RWPE1 (cell line): ENCODE measurements around the gene SSH3.

Experiments
- CTCF ChIA-PET: fragments of 350-600 bp; sonication (Branson Sonifier 250); formaldehyde crosslinking; extraction: SDS; loops from one replicate; lab custom pipeline; 2021; lab: Yijun Ruan, JAX
- POLR2A ChIA-PET: fragments of 400-600 bp; formaldehyde crosslinking; extraction: SDS; loops from one replicate; lab custom pipeline; 2020; ENCODE audit warnings: antibody characterized with exemption; ENCODE audit not compliant: low non-redundant PET; lab: Yijun Ruan, JAX
- DNase-seq: peaks from one replicate; pipeline ENCODE4 v3.0.0; 2012; ENCODE audit warnings: low spot score
- H3K27ac ChIP-seq: fragments of 450-650 bp; 2 replicates; pipeline ENCODE4 v1.5.1; 2017
- TF ChIP-seq, protein P1 (sequence below): fragments of 450-650 bp; conservative IDR thresholded peaks from 2 replicates; pipeline ENCODE4 v1.5.1; 2017; ENCODE audit warnings: low read depth, mild to moderate bottlenecking

Gene SSH3

DNA sequence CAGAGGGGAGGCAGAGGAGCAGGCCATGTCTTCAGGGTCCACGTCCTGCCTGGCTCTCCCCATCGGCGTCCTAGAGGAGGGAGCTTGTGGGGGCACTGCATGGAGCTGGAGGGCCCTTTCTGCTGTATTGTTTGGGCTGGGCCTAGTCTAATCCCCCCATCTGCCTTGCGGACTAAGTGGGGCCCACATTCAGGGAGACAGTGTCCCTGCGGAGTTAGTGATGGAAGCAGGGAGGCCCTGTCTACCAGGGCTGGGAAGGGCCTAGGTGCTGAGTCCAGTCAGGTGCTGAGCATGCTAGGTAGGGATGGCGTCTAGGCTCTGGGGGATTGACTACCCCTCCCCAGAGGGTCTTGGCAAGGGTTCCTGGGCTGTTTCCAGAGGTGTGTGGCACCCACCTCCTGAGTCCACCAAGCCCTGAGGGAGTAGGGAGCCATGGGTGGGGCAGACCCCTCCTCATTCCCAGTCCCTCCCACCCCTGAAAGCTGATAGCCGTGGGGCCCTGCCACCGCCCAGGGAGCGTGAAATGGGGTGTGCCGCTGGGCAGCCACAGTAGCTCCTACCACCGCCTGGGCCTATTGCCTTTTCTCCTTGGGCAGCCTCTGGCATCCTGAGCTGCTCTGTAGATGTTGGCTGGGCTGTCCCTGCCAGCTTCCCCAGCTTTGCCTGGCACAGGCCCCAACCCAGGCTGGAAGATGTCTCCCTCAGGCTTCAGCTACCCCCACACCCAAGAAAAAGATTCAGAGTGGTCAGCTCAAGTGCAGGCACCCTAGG lies 51.9 kb downstream of the SSH3 start:
- POLR2A ChIA-PET: interaction anchor here (0.7 to 2.7 kb wide), 3 partner anchors 18 to 37 kb away, joined by 3 to 11 read pairs (median 9); partner anchors contain the start of genes CLCF1 and RAD9A
- CTCF ChIA-PET: interaction anchor here (0.9 to 4.8 kb wide), 4 partner anchors 17 to 38 kb away, joined by 3 to 81 read pairs (median 28); partner anchors contain the start of gene CLCF1
- DNase-seq: no peak
- peak overlapping the region; percentile 97 for H3K27ac ChIP-seq
- TF ChIP-seq, protein P1, sequence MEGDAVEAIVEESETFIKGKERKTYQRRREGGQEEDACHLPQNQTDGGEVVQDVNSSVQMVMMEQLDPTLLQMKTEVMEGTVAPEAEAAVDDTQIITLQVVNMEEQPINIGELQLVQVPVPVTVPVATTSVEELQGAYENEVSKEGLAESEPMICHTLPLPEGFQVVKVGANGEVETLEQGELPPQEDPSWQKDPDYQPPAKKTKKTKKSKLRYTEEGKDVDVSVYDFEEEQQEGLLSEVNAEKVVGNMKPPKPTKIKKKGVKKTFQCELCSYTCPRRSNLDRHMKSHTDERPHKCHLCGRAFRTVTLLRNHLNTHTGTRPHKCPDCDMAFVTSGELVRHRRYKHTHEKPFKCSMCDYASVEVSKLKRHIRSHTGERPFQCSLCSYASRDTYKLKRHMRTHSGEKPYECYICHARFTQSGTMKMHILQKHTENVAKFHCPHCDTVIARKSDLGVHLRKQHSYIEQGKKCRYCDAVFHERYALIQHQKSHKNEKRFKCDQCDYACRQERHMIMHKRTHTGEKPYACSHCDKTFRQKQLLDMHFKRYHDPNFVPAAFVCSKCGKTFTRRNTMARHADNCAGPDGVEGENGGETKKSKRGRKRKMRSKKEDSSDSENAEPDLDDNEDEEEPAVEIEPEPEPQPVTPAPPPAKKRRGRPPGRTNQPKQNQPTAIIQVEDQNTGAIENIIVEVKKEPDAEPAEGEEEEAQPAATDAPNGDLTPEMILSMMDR: no peak

DNA sequence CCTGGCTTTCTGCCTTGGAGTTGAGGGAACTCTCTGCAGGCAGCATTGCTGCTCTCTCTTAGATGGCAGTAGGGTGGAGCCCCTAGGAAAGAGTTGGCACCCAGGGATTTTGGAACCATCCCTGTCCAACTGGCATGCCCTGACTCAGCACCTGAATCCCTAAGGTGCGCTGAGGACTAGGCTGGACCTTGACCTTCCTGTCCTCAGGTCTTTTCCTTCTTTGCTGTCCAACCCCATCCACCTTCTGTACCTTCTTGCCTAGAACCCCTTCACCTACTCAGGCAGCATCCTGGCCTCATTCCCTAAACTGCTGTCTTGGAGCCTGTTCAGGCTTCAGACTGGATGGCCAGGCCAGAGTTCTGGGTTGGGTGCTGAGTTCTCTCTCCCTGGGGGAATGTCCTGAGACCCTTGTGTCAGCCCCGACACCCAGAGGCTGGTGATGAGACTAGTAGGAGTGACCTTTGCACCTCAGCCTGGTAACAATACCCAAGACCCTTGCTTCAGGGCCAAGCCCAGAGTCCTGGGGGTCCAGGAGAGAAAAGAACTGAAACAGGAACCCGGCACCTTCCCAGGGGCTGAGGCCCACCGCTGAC lies 52.6 kb downstream of the SSH3 start:
- peak overlapping the region; percentile 97 for H3K27ac ChIP-seq
- ChIA-PET CTCF (interaction anchor here (0.5 to 4.8 kb wide), 10 partner anchors 11 to 1443 kb away, joined by 3 to 81 read pairs (median 6); partner anchors contain the start of gene CLCF1), POLR2A (interaction anchor here (0.7 kb wide), 1 partner anchor 21 kb away, joined by 9 read pairs; no protein-coding TSS in a partner anchor)
- DNase-seq: no peak
- TF ChIP-seq, protein P1: no peak

DNA sequence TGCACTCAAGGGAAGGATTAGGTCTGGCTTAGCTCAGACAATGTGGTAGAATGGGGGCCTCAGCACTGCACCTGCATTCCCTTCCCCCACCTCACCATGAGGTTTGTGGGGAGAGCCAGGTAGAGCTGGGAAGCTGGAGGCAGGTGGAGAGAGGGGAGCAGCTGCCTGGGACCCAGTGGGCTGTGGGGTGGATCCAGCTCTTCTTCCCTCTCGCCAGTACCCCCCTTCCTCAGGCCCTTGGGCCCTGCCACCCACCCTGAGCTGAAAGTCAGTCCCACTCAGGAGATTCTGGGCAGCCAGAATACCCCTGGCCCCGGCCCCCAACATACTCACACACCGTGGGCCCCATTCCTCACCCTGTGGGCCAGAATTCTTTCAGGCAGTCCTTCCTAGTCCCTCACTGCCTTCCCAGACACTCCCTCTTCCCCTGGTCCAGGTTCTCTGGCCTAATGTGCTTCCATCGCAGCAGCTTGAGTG lies 53.1 kb downstream of the SSH3 start:
- ChIA-PET CTCF (interaction anchor here (0.5 to 4.8 kb wide), 12 partner anchors 11 to 1444 kb away, joined by 3 to 81 read pairs (median 5); partner anchors contain the start of gene CLCF1), POLR2A (no interaction called here)
- no peak for DNase-seq
- TF ChIP-seq, protein P1: no peak
- peak overlapping the region; percentile 97 for H3K27ac ChIP-seq

DNA sequence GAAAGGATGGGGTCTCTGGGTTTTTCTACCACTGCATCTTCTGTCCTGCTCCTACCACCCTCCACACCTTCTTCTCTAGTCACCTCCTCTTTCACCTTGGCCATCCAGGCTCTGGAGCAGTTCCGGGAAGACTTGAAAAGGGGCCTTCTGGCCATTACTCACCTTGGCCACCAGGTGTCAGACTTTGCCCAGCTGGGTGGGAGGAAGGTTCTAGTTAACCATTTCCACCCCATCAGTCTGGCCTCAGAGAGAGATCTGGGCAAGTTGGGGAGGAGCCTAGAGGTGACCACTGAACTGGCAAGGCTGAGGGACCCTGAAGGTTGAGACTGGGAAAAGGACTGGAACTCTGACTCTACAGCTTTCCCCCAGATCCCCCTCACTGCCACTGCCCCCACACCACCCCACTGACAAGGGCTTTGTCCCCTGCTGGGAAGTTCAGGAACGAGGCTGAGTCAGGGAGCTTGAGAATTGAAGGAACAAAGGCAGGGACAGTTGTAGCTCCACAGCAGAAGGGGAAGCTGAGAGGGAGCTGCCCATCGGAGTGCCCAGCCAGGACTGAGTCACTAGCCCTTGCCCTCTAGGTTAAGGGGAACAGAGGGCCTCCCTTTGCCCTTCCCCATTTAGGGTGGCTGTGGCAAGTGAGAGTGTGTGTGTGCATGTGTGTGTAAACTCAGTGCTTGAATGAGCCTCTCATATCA lies 53.7 kb downstream of the SSH3 start:
- ChIA-PET CTCF (interaction anchor here (0.5 to 4.8 kb wide), 11 partner anchors 10 to 546 kb away, joined by 3 to 81 read pairs (median 6); partner anchors contain the start of gene CLCF1), POLR2A (no interaction called here)
- peak overlapping the region; percentile 97 for H3K27ac ChIP-seq
- peak; percentile 76 for DNase-seq
- TF ChIP-seq, protein P1: peak; percentile 86

DNA sequence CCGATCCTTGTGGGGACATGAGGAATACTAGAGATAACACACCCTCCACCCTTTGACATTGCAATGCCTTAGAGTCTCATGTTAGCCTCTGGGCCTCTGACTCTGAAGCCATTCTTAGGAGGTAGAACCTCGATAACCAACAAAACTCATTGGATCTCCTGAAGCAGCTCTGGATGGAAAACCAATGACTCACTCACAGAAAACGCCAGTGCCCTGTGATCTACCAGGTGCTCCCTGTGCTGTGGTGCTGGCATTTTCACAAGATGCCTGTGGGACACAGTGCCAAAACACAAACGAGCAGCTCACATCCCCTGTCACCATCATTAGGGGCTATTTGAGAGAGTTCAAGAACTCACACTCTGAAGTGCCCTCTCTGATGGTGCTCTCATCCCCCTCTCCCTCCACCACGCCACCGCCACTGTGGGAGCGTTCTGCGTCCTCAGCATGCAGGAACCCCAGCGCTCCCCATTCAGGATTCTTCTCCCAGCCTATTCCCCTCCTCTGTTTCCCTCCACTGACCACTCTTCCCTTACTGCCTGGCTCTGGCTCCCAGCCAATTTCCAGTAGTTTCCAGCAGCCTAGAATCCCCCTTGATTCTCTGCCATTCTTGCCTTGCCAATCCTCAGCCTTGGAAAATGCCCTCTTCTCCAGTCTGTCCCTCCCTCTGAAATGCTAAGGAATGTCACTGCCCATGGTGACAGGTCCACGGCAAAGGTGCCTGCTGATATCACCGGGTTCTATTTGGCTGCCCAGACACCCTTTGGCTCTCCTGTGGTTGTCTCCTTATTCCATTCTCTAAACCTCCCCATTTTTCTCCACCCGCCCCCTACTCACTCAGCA lies 54.7 kb downstream of the SSH3 start:
- ChIA-PET POLR2A (no interaction called here), CTCF (interaction anchor here (0.8 to 4.8 kb wide), 4 partner anchors 13 to 29 kb away, joined by 5 to 81 read pairs (median 30); partner anchors contain the start of gene CLCF1)
- no peak for DNase-seq
- peak overlapping the region; percentile 97 for H3K27ac ChIP-seq
- TF ChIP-seq, protein P1: no peak
